ENCODE results near the gene MELTF. TPM values are rescaled to one million over a fixed set of nuclear protein-coding genes. Genes with fewer than 3 reads are reported as not detected.

The MELTF gene
- total RNA-seq, 2 experiments from 2014 or later: 9.6 to 14.6 TPM

- peak; percentile 33 for DNase-seq (ENCODE audit: low spot score)
- no peaks in the 10 kb centered on the region for H3K9me3 ChIP-seq (ENCODE audit: low read length)
- H3K79me2 ChIP-seq (ENCODE audit: insufficient read depth, low read depth, low read length): no peaks in the 10 kb centered on the region
- no peaks in the 10 kb centered on the region for H3K36me3 ChIP-seq (ENCODE audit: insufficient read depth, low read length)
- no peaks in the 10 kb centered on the region for H3K9me2 ChIP-seq (ENCODE audit: insufficient read depth, low read length)
- H3K4me2 ChIP-seq (ENCODE audit: low read length): peak overlapping the region; percentile 99
- H3K27ac ChIP-seq (ENCODE audit: low read depth, low read length, poor library complexity, severe bottlenecking): no peak overlapping the region
- TSS peak; percentile 69 for BruUV-seq (replicated peaks)
- peaks cover 25% of the 10 kb centered on the region for H3K4me1 ChIP-seq (ENCODE audit: insufficient read depth, low read length, poor library complexity, severe bottlenecking)
- POLR2A ChIA-PET: no interaction called here
- H4K20me1 ChIP-seq (ENCODE audit: insufficient read depth, low read length): no peaks in the 10 kb centered on the region; the same call in 1 of the 2 replicates
- TF ChIP-seq EZH2phosphoT487 (IDR thresholded peaks at IDR 0.05; ENCODE audit: borderline replicate concordance, low read depth, low read length) (no peak), CTCF (conservative IDR thresholded peaks at IDR 0.05; ENCODE audit: low read length) (no peak)
- intact Hi-C loops (cut with micrococcal nuclease; ENCODE audit: unreplicated experiment): loop anchor here (1.0 to 10.0 kb wide), 3 partner anchors 21 to 513 kb away; partner anchors contain the start of gene MELTF
- CTCF ChIA-PET (ENCODE audit: unreplicated experiment): interaction anchor here (0.6 kb wide), 1 partner anchor 21 kb away, joined by 3 read pairs; no protein-coding TSS in a partner anchor
- peak overlapping the region; percentile 96 for H2AFZ ChIP-seq (ENCODE audit: low read length)
- peak overlapping the region; percentile 71 for H3K4me3 ChIP-seq (ENCODE audit: low read depth, low read length, poor library complexity, severe bottlenecking)
Observed at GRCh38 chr3:197001972-197002700, 27.5 kb downstream of the MELTF start.

GRCh38 chr3:197001106-197001971 lies 28.3 kb downstream of the MELTF start:
- CTCF ChIA-PET (ENCODE audit: unreplicated experiment): no interaction called here
- peak; percentile 16 for DNase-seq (ENCODE audit: low spot score)
- peak overlapping the region; percentile 96 for H2AFZ ChIP-seq (ENCODE audit: low read length)

More at GRCh38 chr3:197001106-197001971, 28.3 kb downstream of the MELTF start:
- Histone ChIP-seq H3K4me2 (ENCODE audit: low read length) (peak overlapping the region; percentile 99), H3K79me2 (ENCODE audit: insufficient read depth, low read depth, low read length) (no peaks in the 10 kb centered on the region), H4K20me1 (ENCODE audit: insufficient read depth, low read length) (no peaks in the 10 kb centered on the region; the same call in 1 of the 2 replicates), H3K4me3 (ENCODE audit: low read depth, low read length, poor library complexity, severe bottlenecking) (peak overlapping the region; percentile 71), H3K9me3 (ENCODE audit: low read length) (no peaks in the 10 kb centered on the region), H3K36me3 (ENCODE audit: insufficient read depth, low read length) (no peaks in the 10 kb centered on the region), H3K27ac (ENCODE audit: low read depth, low read length, poor library complexity, severe bottlenecking) (no peak overlapping the region), H3K4me1 (ENCODE audit: insufficient read depth, low read length, poor library complexity, severe bottlenecking) (peaks cover 25% of the 10 kb centered on the region), H3K9me2 (ENCODE audit: insufficient read depth, low read length) (no peaks in the 10 kb centered on the region)
- no peak for TF ChIP-seq EZH2phosphoT487 (IDR thresholded peaks at IDR 0.05; ENCODE audit: borderline replicate concordance, low read depth, low read length)
- no peak for TF ChIP-seq CTCF (conservative IDR thresholded peaks at IDR 0.05; ENCODE audit: low read length)
- intact Hi-C loops (cut with micrococcal nuclease; ENCODE audit: unreplicated experiment): loop anchor here (10.0 kb wide), 1 partner anchor 513 kb away; no protein-coding TSS in a partner anchor
- no TSS peak for BruUV-seq (replicated peaks)
- POLR2A ChIA-PET: no interaction called here

All from OCI-LY7 (cell line).